ENCODE results near the gene MS4A14. TPM values are rescaled to one million over a fixed set of nuclear protein-coding genes. Genes with fewer than 3 reads are reported as not detected.

The MS4A14 gene
- total and polyA plus RNA-seq, 9 of the 15 experiments (the other 6 are each of a cell fraction or from before 2014, with no cell fraction given), result not detected

DNA sequence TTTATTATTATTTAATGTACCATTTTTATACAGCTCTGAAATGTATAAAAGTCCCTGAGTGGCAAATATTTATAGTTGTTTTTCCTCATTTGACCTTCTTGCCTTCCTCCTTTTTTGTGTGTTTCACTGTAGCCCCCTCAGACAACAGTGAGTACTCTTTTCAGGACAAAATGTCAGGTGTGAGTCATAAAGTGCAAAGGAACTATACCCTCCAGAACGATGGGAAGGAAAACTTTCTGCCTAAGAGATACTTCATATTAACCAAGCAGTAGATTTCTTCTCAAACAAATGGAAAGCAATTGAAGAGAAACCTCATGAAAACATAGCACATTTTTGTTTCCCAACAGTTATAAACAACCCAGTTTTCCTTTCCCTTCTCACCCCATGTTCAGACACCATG, 34.0 kb upstream of the MS4A14 start:
- ChIA-PET POLR2A (no interaction called here), CTCF (ENCODE audit: low intra/inter-chr PET ratio) (no interaction called here)
- intact Hi-C loops (cut with micrococcal nuclease), result no loop called here
- Histone ChIP-seq H2AFZ (ENCODE audit: low read depth, low read length) (no peak overlapping the region), H3K79me2 (ENCODE audit: control insufficient read depth, insufficient read depth, low read length) (no peaks in the 10 kb centered on the region), H3K9me1 (ENCODE audit: control insufficient read depth, insufficient read depth, low read length) (no peaks in the 10 kb centered on the region), H3K36me3 (ENCODE audit: control insufficient read depth, insufficient read depth, low read length) (no peaks in the 10 kb centered on the region), H4K20me1 (replicated peaks; ENCODE audit: control insufficient read depth, insufficient read depth, low read length) (no peaks in the 10 kb centered on the region), H3K27me3 (ENCODE audit: control insufficient read depth in 2 of 2, insufficient read depth in 2 of 2, low read length in 2 of 2) (0 out of 5 replicates have a peak, but pooled peaks cover 0 to 4% of the 10 kb centered on the region in 2 experiments), H3K4me3 (no peak overlapping the region), H3K27ac (ENCODE audit: extremely low read depth, low read depth, low read length) (no peak overlapping the region), H3K4me1 (replicated peaks in 1 of 2; ENCODE audit: control insufficient read depth in 2 of 2, insufficient read depth in 2 of 2, low read length in 2 of 2) (no peaks in the 10 kb centered on the region), H3K9me3 (replicated peaks; ENCODE audit: control insufficient read depth, insufficient read depth, low read depth, low read length) (no peaks in the 10 kb centered on the region), H3K9ac (ENCODE audit: insufficient read depth in 1 of 2, low read depth in 2 of 2, low read length in 2 of 2) (no peak overlapping the region), H3K4me2 (ENCODE audit: insufficient read depth, low read length) (no peak overlapping the region)
- TF ChIP-seq GTF2F1 (IDR thresholded peaks at IDR 0.05; ENCODE audit: low read depth, low read length) (no peak), KDM1A (IDR thresholded peaks at IDR 0.05) (no peak), EGR1 (conservative IDR thresholded peaks at IDR 0.05) (no peak), NR1H2 (CRISPR knock-in tag; IDR thresholded peaks at IDR 0.05) (no peak), HSF4 (CRISPR knock-in tag; IDR thresholded peaks at IDR 0.05; ENCODE audit: borderline replicate concordance) (no peak), TEAD1 (CRISPR knock-in tag; IDR thresholded peaks at IDR 0.05) (no peak), BMI1 (IDR thresholded peaks at IDR 0.05; ENCODE audit: low read length) (no peak)
- TF ChIP-seq, protein P1, sequence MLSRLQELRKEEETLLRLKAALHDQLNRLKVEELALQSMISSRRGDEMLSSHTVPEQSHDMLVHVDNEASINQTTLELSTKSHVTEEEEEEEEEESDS (CRISPR knock-in tag; IDR thresholded peaks at IDR 0.05), result no peak
- no TSS peak for BruUV-seq (replicated peaks)
- in situ Hi-C loops (cut with MboI), result no loop called here
- DNase-seq (ENCODE audit: extremely low read depth in 1 of 4, low spot score in 3 of 4) (no peak), ATAC-seq (no peak), FAIRE-seq (no peak)
- WGBS (ENCODE audit: insufficient coverage, low coverage, missing lambda C conversion rate), result 0% methylated on average over 1 of the region's 1 CpG

Data from K562 (cell line).